ENCODE data around the gene GALK1. TPM values are rescaled to one million over a fixed set of nuclear protein-coding genes. Genes with fewer than 3 reads are reported as not detected.
A peak's percentile ranks its signal among the peaks of the same experiment; 100 is the strongest.

Gene GALK1
- total RNA-seq, 1 donor from 2014 or later: 18.2 TPM

GRCh38 chr17:75724016-75725003 lies 40.7 kb downstream of the GALK1 start:
- no peaks in the 10 kb centered on the region for H3K36me3 Mint-ChIP-seq (ENCODE audit: unreplicated experiment)
- H3K9me3 Mint-ChIP-seq (ENCODE audit: unreplicated experiment): peaks cover 2% of the 10 kb centered on the region
- TF ChIP-seq CTCF (IDR thresholded peaks at IDR 0.05; ENCODE audit: partially characterized antibody, unreplicated experiment): no peak
- no peaks in the 10 kb centered on the region for H3K4me1 Mint-ChIP-seq (ENCODE audit: low read depth, unreplicated experiment)
- H3K4me3 Mint-ChIP-seq (ENCODE audit: unreplicated experiment): no peak overlapping the region
- H3K27me3 Mint-ChIP-seq (ENCODE audit: unreplicated experiment): peaks cover 6% of the 10 kb centered on the region
- no peak overlapping the region for H3K27ac Mint-ChIP-seq (ENCODE audit: unreplicated experiment)
- no peak for DNase-seq

GRCh38 chr17:75723171-75723930 lies 41.6 kb downstream of the GALK1 start:
- no peak overlapping the region for H3K4me3 Mint-ChIP-seq (ENCODE audit: unreplicated experiment)
- peaks cover 2% of the 10 kb centered on the region for H3K9me3 Mint-ChIP-seq (ENCODE audit: unreplicated experiment)

GRCh38 chr17:75722542-75723095 lies 42.4 kb downstream of the GALK1 start:
- Mint-ChIP-seq H3K9me3 (ENCODE audit: unreplicated experiment) (peaks cover 2% of the 10 kb centered on the region), H3K4me3 (ENCODE audit: unreplicated experiment) (no peak overlapping the region), H3K4me1 (ENCODE audit: low read depth, unreplicated experiment) (no peaks in the 10 kb centered on the region), H3K27me3 (ENCODE audit: unreplicated experiment) (peaks cover 6% of the 10 kb centered on the region), H3K27ac (ENCODE audit: unreplicated experiment) (no peak overlapping the region), H3K36me3 (ENCODE audit: unreplicated experiment) (no peaks in the 10 kb centered on the region)
- no peak for DNase-seq
- no peak for TF ChIP-seq CTCF (IDR thresholded peaks at IDR 0.05; ENCODE audit: partially characterized antibody, unreplicated experiment)

More at GRCh38 chr17:75723171-75723930, 41.6 kb downstream of the GALK1 start:
- TF ChIP-seq CTCF (IDR thresholded peaks at IDR 0.05; ENCODE audit: partially characterized antibody, unreplicated experiment): no peak
- H3K27me3 Mint-ChIP-seq (ENCODE audit: unreplicated experiment): peaks cover 6% of the 10 kb centered on the region
- no peaks in the 10 kb centered on the region for H3K4me1 Mint-ChIP-seq (ENCODE audit: low read depth, unreplicated experiment)
- no peaks in the 10 kb centered on the region for H3K36me3 Mint-ChIP-seq (ENCODE audit: unreplicated experiment)
- DNase-seq: peak; percentile 29
- no peak overlapping the region for H3K27ac Mint-ChIP-seq (ENCODE audit: unreplicated experiment)

GRCh38 chr17:75722076-75722475 lies 42.9 kb downstream of the GALK1 start:
- H3K4me3 Mint-ChIP-seq (ENCODE audit: unreplicated experiment): no peak overlapping the region
- no peak overlapping the region for H3K27ac Mint-ChIP-seq (ENCODE audit: unreplicated experiment)
- no peaks in the 10 kb centered on the region for H3K4me1 Mint-ChIP-seq (ENCODE audit: low read depth, unreplicated experiment)
- H3K27me3 Mint-ChIP-seq (ENCODE audit: unreplicated experiment): peaks cover 6% of the 10 kb centered on the region
- peaks cover 2% of the 10 kb centered on the region for H3K9me3 Mint-ChIP-seq (ENCODE audit: unreplicated experiment)
- H3K36me3 Mint-ChIP-seq (ENCODE audit: unreplicated experiment): no peaks in the 10 kb centered on the region
- TF ChIP-seq CTCF (IDR thresholded peaks at IDR 0.05; ENCODE audit: partially characterized antibody, unreplicated experiment): no peak
- no peak for DNase-seq

Measured in glutamatergic neuron (in vitro differentiated cells).